Caco-2 (cell line): Measurements from ENCODE around the gene NCK1. TPM values are rescaled to one million over a fixed set of nuclear protein-coding genes. Genes with fewer than 3 reads are reported as not detected.

ENCODE experiments used
- BruUV-seq: library from RNA; stranded (reverse); fragments of 400-500 nt; replicated peaks from 2 replicates; lab custom pipeline; 2021; lab: Mats Ljungman, UMichigan
- CTCF ChIA-PET: fragments of 300-600 bp; sonication (Branson Sonifier 250); formaldehyde crosslinking; loops from one replicate; lab custom pipeline; 2022; ENCODE audit warnings: antibody characterized with exemption; lab: Charles Lee
- POLR2A ChIA-PET: fragments of 300-600 bp; sonication (Branson Sonifier 250); formaldehyde crosslinking; loops from one replicate; lab custom pipeline; 2022; ENCODE audit warnings: antibody characterized with exemption; lab: Charles Lee
- DNase-seq, 2 experiments: peaks; one replicate each; pipeline versions ENCODE4 v3.0.0 to v3.0.0-alpha.2; 2020 to 2022
- H3K27me3 ChIP-seq: replicated peaks from 2 replicates; pipeline ENCODE4 v1.6.0; 2011; ENCODE audit warnings: low read length; ENCODE audit not compliant: control insufficient read depth, insufficient read depth
- H3K36me3 ChIP-seq: 2 replicates; pipeline ENCODE4 v1.5.1; 2011; ENCODE audit warnings: low read length; ENCODE audit not compliant: control insufficient read depth, insufficient read depth
- H3K4me1 ChIP-seq: fragments of 250-450 bp; sonication (Bioruptor Pico); 2 replicates; pipeline ENCODE4 v1.5.1; 2020; ENCODE audit warnings: mild to moderate bottlenecking
- H3K4me3 ChIP-seq: 2 replicates; pipeline ENCODE4 v1.5.1; 2011; ENCODE audit warnings: low read depth, mild to moderate bottlenecking, control low read depth, low read length
- H3K9me3 ChIP-seq: fragments of 250-450 bp; sonication (Bioruptor Pico); 2 replicates; pipeline ENCODE4 v1.5.1; 2020; ENCODE audit warnings: mild to moderate bottlenecking, moderate library complexity
- H3K27ac Mint-ChIP-seq: one replicate; pipeline ENCODE4 v1.8.0; 2022; ENCODE audit warnings: mixed read lengths; ENCODE audit not compliant: unreplicated experiment
- H3K27me3 Mint-ChIP-seq: one replicate; pipeline ENCODE4 v1.8.0; 2022; ENCODE audit warnings: mixed read lengths; ENCODE audit not compliant: insufficient read depth, unreplicated experiment
- H3K36me3 Mint-ChIP-seq: one replicate; pipeline ENCODE4 v1.8.0; 2022; ENCODE audit warnings: mild to moderate bottlenecking, mixed read lengths; ENCODE audit not compliant: insufficient read depth, unreplicated experiment
- H3K4me1 Mint-ChIP-seq: one replicate; pipeline ENCODE4 v1.8.0; 2022; ENCODE audit warnings: low read depth, mixed read lengths; ENCODE audit not compliant: unreplicated experiment
- H3K4me3 Mint-ChIP-seq: one replicate; pipeline ENCODE4 v1.8.0; 2022; ENCODE audit warnings: mild to moderate bottlenecking, moderate library complexity, mixed read lengths; ENCODE audit not compliant: unreplicated experiment
- H3K9me3 Mint-ChIP-seq: one replicate; pipeline ENCODE4 v1.8.0; 2022; ENCODE audit warnings: mixed read lengths; ENCODE audit not compliant: unreplicated experiment
- intact Hi-C: fragments of 100-400 bp; cut with micrococcal nuclease; formaldehyde crosslinking; loops from one replicate; pipeline ENCODE4 v1.10.0; 2022; ENCODE audit not compliant: unreplicated experiment
- total RNA-seq: library from RNA; stranded (reverse); gene quantifications from 2 replicates; pipeline ENCODE4 v1.2.3, GENCODE V29; 2022
- TF ChIP-seq, protein P1 (sequence below), 2 experiments: fragments of 200-600 bp in 1 of 2; IDR thresholded peaks; 1 replicate in 1 of 2; 2 replicates in 1 of 2; pipeline versions ENCODE4 v1.5.1 to v1.8.0; 2011 to 2022; ENCODE audit warnings: antibody characterized with exemption in 1 of 2, control low read depth in 1 of 2, inconsistent platforms in 1 of 2, low read depth in 1 of 2, low read length in 1 of 2, mild to moderate bottlenecking in 1 of 2, moderate library complexity in 1 of 2; ENCODE audit not compliant: insufficient read depth in 1 of 2, severe bottlenecking in 1 of 2, unreplicated experiment in 1 of 2

Gene NCK1
- total RNA-seq, 1 experiment from 2014 or later: 37.3 TPM

DNA sequence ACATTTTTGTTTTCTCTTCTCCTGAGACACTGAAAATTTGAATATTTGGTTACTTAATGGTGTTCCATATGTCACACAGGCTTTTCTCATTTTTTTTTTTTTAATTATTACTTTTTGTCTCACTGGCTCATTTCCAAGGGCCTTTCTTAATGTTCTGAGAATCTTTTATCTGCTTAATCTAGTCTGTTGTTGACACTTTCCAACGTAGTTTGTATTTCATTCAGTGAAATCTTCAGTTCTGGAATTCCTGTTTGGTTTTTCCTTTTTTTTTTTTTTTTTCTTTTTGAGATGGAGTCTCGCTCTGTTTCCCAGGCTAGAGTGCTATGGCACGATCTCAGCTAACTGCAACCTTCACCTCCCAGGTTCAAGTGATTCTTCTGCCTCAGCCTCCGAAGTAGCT, 42.7 kb downstream of the NCK1 start:
- POLR2A ChIA-PET: no interaction called here
- Mint-ChIP-seq H3K36me3 (peaks cover 29% of the 10 kb centered on the region), H3K4me1 (peaks cover 21% of the 10 kb centered on the region), H3K27ac (no peak overlapping the region), H3K9me3 (peaks cover 37% of the 10 kb centered on the region), H3K4me3 (no peak overlapping the region), H3K27me3 (no peaks in the 10 kb centered on the region)
- Histone ChIP-seq H3K9me3 (peaks cover 26% of the 10 kb centered on the region), H3K36me3 (no peaks in the 10 kb centered on the region), H3K4me1 (peaks cover 17% of the 10 kb centered on the region), H3K4me3 (no peak overlapping the region), H3K27me3 (no peaks in the 10 kb centered on the region)
- intact Hi-C loops: no loop called here
- CTCF ChIA-PET: no interaction called here
- no peak for DNase-seq
- BruUV-seq: no TSS peak
- TF ChIP-seq, protein P1, sequence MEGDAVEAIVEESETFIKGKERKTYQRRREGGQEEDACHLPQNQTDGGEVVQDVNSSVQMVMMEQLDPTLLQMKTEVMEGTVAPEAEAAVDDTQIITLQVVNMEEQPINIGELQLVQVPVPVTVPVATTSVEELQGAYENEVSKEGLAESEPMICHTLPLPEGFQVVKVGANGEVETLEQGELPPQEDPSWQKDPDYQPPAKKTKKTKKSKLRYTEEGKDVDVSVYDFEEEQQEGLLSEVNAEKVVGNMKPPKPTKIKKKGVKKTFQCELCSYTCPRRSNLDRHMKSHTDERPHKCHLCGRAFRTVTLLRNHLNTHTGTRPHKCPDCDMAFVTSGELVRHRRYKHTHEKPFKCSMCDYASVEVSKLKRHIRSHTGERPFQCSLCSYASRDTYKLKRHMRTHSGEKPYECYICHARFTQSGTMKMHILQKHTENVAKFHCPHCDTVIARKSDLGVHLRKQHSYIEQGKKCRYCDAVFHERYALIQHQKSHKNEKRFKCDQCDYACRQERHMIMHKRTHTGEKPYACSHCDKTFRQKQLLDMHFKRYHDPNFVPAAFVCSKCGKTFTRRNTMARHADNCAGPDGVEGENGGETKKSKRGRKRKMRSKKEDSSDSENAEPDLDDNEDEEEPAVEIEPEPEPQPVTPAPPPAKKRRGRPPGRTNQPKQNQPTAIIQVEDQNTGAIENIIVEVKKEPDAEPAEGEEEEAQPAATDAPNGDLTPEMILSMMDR (IDR thresholded peaks at IDR 0.05; ENCODE audit: insufficient read depth in 1 of 2, low read depth in 1 of 2, low read length in 1 of 2, severe bottlenecking in 1 of 2, unreplicated experiment in 1 of 2): no peak

DNA sequence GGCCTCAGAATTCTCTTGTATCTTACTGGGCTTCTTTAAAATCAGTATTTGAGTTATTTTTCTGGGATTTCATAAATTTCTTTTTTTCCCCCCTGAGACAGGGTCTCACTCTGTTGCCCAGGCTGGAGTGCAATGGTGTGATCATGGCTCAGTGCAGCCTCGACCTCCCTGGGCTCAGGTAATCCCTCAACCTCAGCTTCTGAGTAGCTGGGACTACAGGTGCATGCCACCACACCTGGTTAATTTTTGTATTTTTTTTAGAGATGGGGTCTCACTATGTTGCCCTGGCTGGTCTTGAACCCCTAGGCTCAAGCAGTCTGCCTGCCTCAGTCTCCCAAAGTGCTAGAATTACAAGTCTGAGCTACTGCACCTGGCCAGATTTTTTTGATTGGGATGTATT, 43.5 kb downstream of the NCK1 start:
- CTCF ChIA-PET: no interaction called here
- no peak overlapping the region for H3K27ac Mint-ChIP-seq
- no peaks in the 10 kb centered on the region for H3K27me3 Mint-ChIP-seq
- TF ChIP-seq, protein P1 (IDR thresholded peaks at IDR 0.05; ENCODE audit: insufficient read depth in 1 of 2, low read depth in 1 of 2, low read length in 1 of 2, severe bottlenecking in 1 of 2, unreplicated experiment in 1 of 2): no peak
- peaks cover 11% of the 10 kb centered on the region for H3K4me1 ChIP-seq
- peaks cover 29% of the 10 kb centered on the region for H3K36me3 Mint-ChIP-seq
- no peak for DNase-seq
- intact Hi-C loops: no loop called here
- peaks cover 16% of the 10 kb centered on the region for H3K4me1 Mint-ChIP-seq
- H3K4me3 Mint-ChIP-seq: no peak overlapping the region
- POLR2A ChIA-PET: no interaction called here
- H3K27me3 ChIP-seq: no peaks in the 10 kb centered on the region
- no TSS peak for BruUV-seq
- peaks cover 30% of the 10 kb centered on the region for H3K9me3 Mint-ChIP-seq
- H3K9me3 ChIP-seq: peaks cover 23% of the 10 kb centered on the region
- H3K4me3 ChIP-seq: no peak overlapping the region
- no peaks in the 10 kb centered on the region for H3K36me3 ChIP-seq

DNA sequence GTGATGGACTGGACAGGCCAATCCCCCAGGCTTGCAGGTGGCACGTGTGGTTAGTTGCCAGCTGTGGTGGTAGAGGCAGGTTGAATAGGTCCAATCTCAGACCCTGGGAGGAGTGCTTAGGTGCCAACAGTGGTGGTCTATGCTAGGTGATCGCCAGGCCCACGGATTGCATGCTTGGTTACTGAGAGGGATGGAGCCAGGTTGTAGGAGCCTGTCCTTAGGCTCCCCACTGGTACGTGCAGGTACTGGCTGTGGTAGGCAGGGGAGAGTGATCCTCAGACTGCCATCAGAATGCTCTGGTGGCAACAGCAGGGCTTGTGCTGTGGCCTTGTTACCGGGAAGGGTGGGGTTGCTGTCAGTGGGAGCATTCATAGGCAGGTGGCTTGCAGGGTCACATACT, 44.7 kb downstream of the NCK1 start:
- Histone ChIP-seq H3K4me3 (no peak overlapping the region), H3K27me3 (no peaks in the 10 kb centered on the region), H3K4me1 (0 out of 2 replicates have a peak, but pooled peaks cover 2% of the 10 kb centered on the region), H3K36me3 (no peaks in the 10 kb centered on the region), H3K9me3 (peaks cover 17% of the 10 kb centered on the region)
- Mint-ChIP-seq H3K36me3 (peaks cover 23% of the 10 kb centered on the region), H3K27me3 (no peaks in the 10 kb centered on the region), H3K27ac (no peak overlapping the region), H3K9me3 (peaks cover 21% of the 10 kb centered on the region), H3K4me3 (no peak overlapping the region), H3K4me1 (peaks cover 10% of the 10 kb centered on the region)
- ChIA-PET POLR2A (no interaction called here), CTCF (no interaction called here)
- BruUV-seq: no TSS peak
- DNase-seq: no peak
- TF ChIP-seq, protein P1 (IDR thresholded peaks at IDR 0.05; ENCODE audit: insufficient read depth in 1 of 2, low read depth in 1 of 2, low read length in 1 of 2, severe bottlenecking in 1 of 2, unreplicated experiment in 1 of 2): no peak
- intact Hi-C loops: no loop called here
